Endothelial cell of umbilical vein (primary cell): ENCODE measurements around the gene PLA2G12B. TPM values are rescaled to one million over a fixed set of nuclear protein-coding genes. Genes with fewer than 3 reads are reported as not detected.

ENCODE experiments used
- BruUV-seq: library from RNA; stranded (reverse); fragments of 400-500 nt; replicated peaks from 2 replicates; lab custom pipeline; 2021; lab: Mats Ljungman, UMichigan
- CTCF ChIA-PET: fragments of 300-600, 350-600 bp; sonication (Branson Sonifier 250); formaldehyde crosslinking; loops from one replicate; lab custom pipeline; 2021; ENCODE audit warnings: antibody characterized with exemption, inconsistent platforms; lab: Charles Lee
- POLR2A ChIA-PET: fragments of 300-600, 350-600 bp; sonication (Branson Sonifier 250); formaldehyde crosslinking; loops from one replicate; lab custom pipeline; 2021; ENCODE audit warnings: antibody characterized with exemption, inconsistent platforms; lab: Charles Lee
- DNase-seq: peaks from one replicate; pipeline ENCODE4 v3.0.0-alpha.2; 2011; ENCODE audit warnings: low read depth, low spot score
- FAIRE-seq: peaks from 2 replicates; lab custom pipeline; 2011; peaks lifted over from hg19 to GRCh38; lab: Jason Lieb, UNC
- H2AFZ ChIP-seq: 2 replicates; pipeline ENCODE4 v1.6.0; 2012; ENCODE audit warnings: low read depth, low read length, control low read depth, inconsistent platforms
- H3K27ac ChIP-seq: 2 replicates; pipeline ENCODE4 v1.5.1; 2011; ENCODE audit warnings: low read depth, mild to moderate bottlenecking, control low read depth, low read length, moderate library complexity; ENCODE audit not compliant: insufficient read depth
- H3K27me3 ChIP-seq, 2 experiments: 2 replicates each; pipeline versions ENCODE4 v1.6.0 to v1.6.1; 2011; ENCODE audit warnings: low read length in 2 of 2, mixed read lengths in 1 of 2; ENCODE audit not compliant: control insufficient read depth in 2 of 2, insufficient read depth in 2 of 2
- H3K36me3 ChIP-seq, 2 experiments: 2 replicates in 1 of 2; 3 replicates in 1 of 2; pipeline ENCODE4 v1.5.1; 2011; ENCODE audit warnings: low read length in 2 of 2, mild to moderate bottlenecking in 1 of 2, moderate library complexity in 1 of 2; ENCODE audit not compliant: control insufficient read depth in 2 of 2, insufficient read depth in 2 of 2; ENCODE audit errors: extremely low read depth in 1 of 2
- H3K4me1 ChIP-seq: 3 replicates; pipeline ENCODE4 v1.5.1; 2011; ENCODE audit warnings: mild to moderate bottlenecking, low read length; ENCODE audit not compliant: control insufficient read depth, insufficient read depth; ENCODE audit errors: extremely low read depth
- H3K4me2 ChIP-seq: 2 replicates; pipeline ENCODE4 v1.6.1; 2011; ENCODE audit warnings: low read length, control low read depth, mixed read lengths; ENCODE audit not compliant: insufficient read depth
- H3K4me3 ChIP-seq, 3 experiments: fragments of 200-600 bp in 1 of 3; sonication (generic), shearing (Covaris generic) in 1 of 3; replicated peaks in 1 of 3; 2 replicates each; pipeline ENCODE4 v1.5.1; 2011 to 2016; ENCODE audit warnings: control low read depth in 3 of 3, low read length in 3 of 3, mild to moderate bottlenecking in 2 of 3, inconsistent platforms in 1 of 3, low read depth in 1 of 3, moderate library complexity in 1 of 3; ENCODE audit not compliant: insufficient read depth in 1 of 3
- H3K79me2 ChIP-seq: 2 replicates; pipeline ENCODE4 v1.6.0; 2012; ENCODE audit warnings: low read length, inconsistent platforms; ENCODE audit not compliant: control insufficient read depth, insufficient read depth
- H3K9ac ChIP-seq: replicated peaks from 2 replicates; pipeline ENCODE3; 2011; ENCODE audit warnings: low read length, control low read depth; ENCODE audit not compliant: insufficient read depth; ENCODE audit errors: extremely low read depth
- H3K9me1 ChIP-seq: replicated peaks from 3 replicates; pipeline ENCODE4 v1.6.0; 2011; ENCODE audit warnings: mild to moderate bottlenecking, low read length; ENCODE audit not compliant: control insufficient read depth, insufficient read depth; ENCODE audit errors: extremely low read depth
- H3K9me3 ChIP-seq: replicated peaks from 2 replicates; pipeline ENCODE4 v1.5.1; 2012; ENCODE audit warnings: low read length, inconsistent platforms; ENCODE audit not compliant: control insufficient read depth, insufficient read depth
- H4K20me1 ChIP-seq: replicated peaks from 2 replicates; pipeline ENCODE3; 2011; ENCODE audit warnings: mild to moderate bottlenecking, low read length; ENCODE audit not compliant: control insufficient read depth, insufficient read depth; ENCODE audit errors: extremely low read depth
- CTCF ChIP-seq, 2 donors: IDR thresholded peaks; 1 replicate in 1 of 2; 2 replicates in 1 of 2; pipeline ENCODE4 v1.5.1; 2011; ENCODE audit warnings: low read length in 2 of 2, mild to moderate bottlenecking in 2 of 2, moderate library complexity in 2 of 2, control low read depth in 1 of 2, inconsistent platforms in 1 of 2, low read depth in 1 of 2; ENCODE audit not compliant: insufficient read depth in 1 of 2; ENCODE audit errors: extremely low read depth in 1 of 2
- EZH2 ChIP-seq: IDR thresholded peaks from 2 replicates; pipeline ENCODE4 v1.6.1; 2012; ENCODE audit warnings: borderline replicate concordance, low read depth, mild to moderate bottlenecking, moderate library complexity, low read length, inconsistent platforms; ENCODE audit not compliant: severe bottlenecking
- FOS ChIP-seq: IDR thresholded peaks from 2 replicates; pipeline ENCODE4 v1.6.1; 2011; ENCODE audit warnings: mild to moderate bottlenecking, low read length, moderate library complexity, borderline replicate concordance; ENCODE audit not compliant: insufficient read depth
- GATA2 ChIP-seq: IDR thresholded peaks from 2 replicates; pipeline ENCODE4 v1.7.0; 2011; ENCODE audit warnings: low read depth, mild to moderate bottlenecking, moderate library complexity, mixed read lengths, low read length; ENCODE audit not compliant: insufficient read length, insufficient read depth
- JUN ChIP-seq: IDR thresholded peaks from 2 replicates; pipeline ENCODE4 v1.6.1; 2011; ENCODE audit warnings: borderline replicate concordance, low read depth; ENCODE audit not compliant: insufficient read length, insufficient read depth
- MYC ChIP-seq: IDR thresholded peaks from one replicate; pipeline ENCODE4 v1.6.1; 2011; ENCODE audit warnings: mild to moderate bottlenecking, low read depth, low read length
- POLR2A ChIP-seq: IDR thresholded peaks from 2 replicates; pipeline ENCODE4 v1.6.1; 2012; ENCODE audit warnings: low read depth, mild to moderate bottlenecking, control low read depth, low read length
- POLR2AphosphoS5 ChIP-seq: IDR thresholded peaks from 2 replicates; pipeline ENCODE4 v1.6.1; 2012; ENCODE audit warnings: low read depth, mild to moderate bottlenecking, control low read depth, low read length, moderate library complexity; ENCODE audit not compliant: insufficient read depth
- dilution Hi-C: fragments of 300-500 bp; cut with MboI; formaldehyde crosslinking; loops from one replicate; pipeline ENCODE4 v1.15.0; 2019; ENCODE audit warnings: low sequenced_read_pairs; ENCODE audit not compliant: extremely low pct_ligation_motif_present
- intact Hi-C: fragments of 100-400 bp; cut with micrococcal nuclease; formaldehyde crosslinking; loops from one replicate; pipeline ENCODE4 v1.10.0; 2022
- polyA plus RNA-seq, 4 experiments: library from polyadenylated mRNA; depleted of rRNA in 3 of 4; stranded (reverse) in 3 of 4; unstranded in 1 of 4; fragments of >200 nt; gene quantifications; 2 replicates each; pipeline versions ENCODE4 v1.2.1 to v1.2.3, GENCODE V29; 2011 to 2012; ENCODE audit warnings: missing spikeins in 1 of 4
- total RNA-seq: library from RNA; stranded (reverse); gene quantifications from 2 replicates; pipeline ENCODE4 v1.2.3, GENCODE V29; 2021
- TF ChIP-seq, protein P1 (sequence below): IDR thresholded peaks from 2 replicates; pipeline ENCODE4 v1.6.1; 2011; ENCODE audit not compliant: insufficient read depth, insufficient read length

The PLA2G12B gene
- total and polyA plus RNA-seq, 2 donors (not counting 3 experiments of a cell fraction or from before 2014, with no cell fraction given) = not detected

- BruUV-seq = no TSS peak
- no peak overlapping the region for H2AFZ ChIP-seq
- no peaks in the 10 kb centered on the region for H3K4me1 ChIP-seq
- no peak for DNase-seq
- no peaks in the 10 kb centered on the region for H3K79me2 ChIP-seq
- no peak overlapping the region for H3K4me3 ChIP-seq
- POLR2A ChIA-PET = no interaction called here
- H3K9me3 ChIP-seq = no peaks in the 10 kb centered on the region
- no peaks in the 10 kb centered on the region for H3K36me3 ChIP-seq
- H3K9me1 ChIP-seq = no peaks in the 10 kb centered on the region
- H3K27me3 ChIP-seq = no peaks in the 10 kb centered on the region
- FAIRE-seq = no peak
- H4K20me1 ChIP-seq = no peaks in the 10 kb centered on the region
- dilution Hi-C loops = no loop called here
- no peak overlapping the region for H3K9ac ChIP-seq
- H3K4me2 ChIP-seq = no peak overlapping the region
- TF ChIP-seq FOS (no peak), GATA2 (no peak), EZH2 (no peak), JUN (no peak), POLR2AphosphoS5 (no peak), CTCF (IDR thresholded peaks at IDR 0.05; ENCODE audit: extremely low read depth in 1 of 2, insufficient read depth in 1 of 2, low read depth in 1 of 2, low read length in 2 of 2) (no peak), MYC (no peak), POLR2A (no peak)
- TF ChIP-seq, protein P1, sequence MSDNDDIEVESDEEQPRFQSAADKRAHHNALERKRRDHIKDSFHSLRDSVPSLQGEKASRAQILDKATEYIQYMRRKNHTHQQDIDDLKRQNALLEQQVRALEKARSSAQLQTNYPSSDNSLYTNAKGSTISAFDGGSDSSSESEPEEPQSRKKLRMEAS = no peak
- intact Hi-C loops = no loop called here
- CTCF ChIA-PET = interaction anchor here (0.7 kb wide), 1 partner anchor 95 kb away, joined by 3 read pairs; no protein-coding TSS in a partner anchor
- H3K27ac ChIP-seq = no peak overlapping the region
Measured at GRCh38 chr10:72951760-72952159, 2.8 kb downstream of the PLA2G12B start.
